Smooth muscle cell (in vitro differentiated cells): ENCODE results near the gene DAGLA. TPM values are rescaled to one million over a fixed set of nuclear protein-coding genes. Genes with fewer than 3 reads are reported as not detected.
A peak's percentile ranks its signal among the peaks of the same experiment; 100 is the strongest.

Experiments used
- DNase-seq: peaks from one replicate; lab custom pipeline; 2025; ENCODE audit not compliant: unreplicated experiment; lab: John Stamatoyannopoulos, UW
- H2AFZ ChIP-seq: fragments of 200-600 bp; sonication (generic); 2 replicates; pipeline ENCODE4 v1.6.0; 2016; ENCODE audit warnings: antibody characterized with exemption, low read depth, mild to moderate bottlenecking
- H3F3A ChIP-seq: fragments of 200-600 bp; sonication (generic); 2 replicates; pipeline ENCODE4 v1.6.0; 2017; ENCODE audit warnings: antibody characterized with exemption, low read depth
- H3K27ac ChIP-seq: fragments of 200-600 bp; sonication (generic); 2 replicates; pipeline ENCODE4 v1.5.1; 2016; ENCODE audit warnings: low read depth, mild to moderate bottlenecking
- H3K27me3 ChIP-seq: fragments of 200-600 bp; sonication (generic); 2 replicates; pipeline ENCODE4 v1.6.1; 2016; ENCODE audit warnings: low read depth, mild to moderate bottlenecking
- H3K36me3 ChIP-seq: fragments of 200-600 bp; sonication (generic); 2 replicates; pipeline ENCODE4 v1.5.1; 2016; ENCODE audit warnings: low read depth
- H3K4me1 ChIP-seq: fragments of 200-600 bp; sonication (generic); 2 replicates; pipeline ENCODE4 v1.5.1; 2016; ENCODE audit warnings: low read depth
- H3K4me2 ChIP-seq: fragments of 200-600 bp; sonication (generic); 2 replicates; pipeline ENCODE4 v1.6.0; 2016; ENCODE audit warnings: mild to moderate bottlenecking
- H3K4me3 ChIP-seq: fragments of 200-600 bp; sonication (generic); 2 replicates; pipeline ENCODE4 v1.5.1; 2016; ENCODE audit warnings: mild to moderate bottlenecking
- H3K79me2 ChIP-seq: fragments of 200-600 bp; sonication (generic); 2 replicates; pipeline ENCODE4 v1.6.0; 2016; ENCODE audit warnings: low read depth, mild to moderate bottlenecking
- H3K9ac ChIP-seq: fragments of 200-600 bp; sonication (generic); 2 replicates; pipeline ENCODE4 v1.6.0; 2016; ENCODE audit warnings: low read depth
- H3K9me3 ChIP-seq: fragments of 200-600 bp; sonication (generic); replicated peaks from 2 replicates; pipeline ENCODE4 v1.5.1; 2016; ENCODE audit warnings: low read depth
- H4K20me1 ChIP-seq: fragments of 200-600 bp; sonication (generic); 2 replicates; pipeline ENCODE4 v1.6.0; 2016; ENCODE audit warnings: low read depth
- WGBS: methylation state at CpG from one replicate; pipeline ENCODE4 v1.1.7; 2016; ENCODE audit warnings: low lambda C conversion rate; 5-methylcytosine and 5-hydroxymethylcytosine counted together
- polyA plus RNA-seq: library from polyadenylated mRNA; unstranded; fragments of >200 nt; fragmentation: Nextera tagmentation; extraction: Ambion mirVana; gene quantifications from 2 replicates; pipeline ENCODE4 v1.2.1, GENCODE V29; 2016
- total RNA-seq: library from RNA; depleted of rRNA; stranded (reverse); fragments of >200 nt; gene quantifications from 2 replicates; pipeline ENCODE4 v1.2.3, GENCODE V29; 2014
- TF ChIP-seq, protein P1 (sequence below): fragments of 200-600 bp; sonication (generic); IDR thresholded peaks from 2 replicates; pipeline ENCODE4 v1.5.1; 2017; ENCODE audit warnings: borderline replicate concordance, mild to moderate bottlenecking, antibody characterized with exemption; ENCODE audit not compliant: insufficient read depth, poor library complexity, severe bottlenecking

DAGLA gene
- total and polyA plus RNA-seq, 2 experiments from 2014 or later, result 1.3 to 3.9 TPM

DNA sequence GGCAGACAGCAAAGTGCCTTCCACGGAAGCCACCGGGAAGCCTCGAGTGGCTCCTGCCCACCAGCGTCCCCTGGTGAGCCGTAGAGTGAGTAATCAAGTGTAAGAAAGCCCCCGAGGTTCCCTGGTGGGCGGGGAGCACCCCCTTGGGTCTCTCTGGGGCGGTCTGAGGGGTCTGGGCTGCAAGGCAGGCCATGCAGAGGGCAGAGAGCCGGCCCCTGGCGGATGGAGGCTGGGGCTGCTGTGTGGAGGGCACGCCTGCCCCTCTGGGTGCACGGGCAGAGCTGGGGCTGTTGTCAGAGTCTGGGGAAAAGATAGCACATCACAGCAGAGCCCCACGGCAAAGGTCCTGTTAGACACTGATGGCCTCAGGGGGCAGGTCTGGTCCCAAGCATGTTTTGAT is 46.6 kb downstream of the DAGLA start:
- Histone ChIP-seq H3K9me3 (no peaks in the 10 kb centered on the region), H3K4me3 (no peak overlapping the region), H3K79me2 (no peaks in the 10 kb centered on the region), H3K4me2 (no peak overlapping the region), H4K20me1 (no peaks in the 10 kb centered on the region), H3K4me1 (no peaks in the 10 kb centered on the region), H2AFZ (no peak overlapping the region), H3K27ac (no peak overlapping the region), H3K9ac (no peak overlapping the region), H3K27me3 (no peaks in the 10 kb centered on the region), H3F3A (no peaks in the 10 kb centered on the region), H3K36me3 (no peaks in the 10 kb centered on the region)
- TF ChIP-seq, protein P1, sequence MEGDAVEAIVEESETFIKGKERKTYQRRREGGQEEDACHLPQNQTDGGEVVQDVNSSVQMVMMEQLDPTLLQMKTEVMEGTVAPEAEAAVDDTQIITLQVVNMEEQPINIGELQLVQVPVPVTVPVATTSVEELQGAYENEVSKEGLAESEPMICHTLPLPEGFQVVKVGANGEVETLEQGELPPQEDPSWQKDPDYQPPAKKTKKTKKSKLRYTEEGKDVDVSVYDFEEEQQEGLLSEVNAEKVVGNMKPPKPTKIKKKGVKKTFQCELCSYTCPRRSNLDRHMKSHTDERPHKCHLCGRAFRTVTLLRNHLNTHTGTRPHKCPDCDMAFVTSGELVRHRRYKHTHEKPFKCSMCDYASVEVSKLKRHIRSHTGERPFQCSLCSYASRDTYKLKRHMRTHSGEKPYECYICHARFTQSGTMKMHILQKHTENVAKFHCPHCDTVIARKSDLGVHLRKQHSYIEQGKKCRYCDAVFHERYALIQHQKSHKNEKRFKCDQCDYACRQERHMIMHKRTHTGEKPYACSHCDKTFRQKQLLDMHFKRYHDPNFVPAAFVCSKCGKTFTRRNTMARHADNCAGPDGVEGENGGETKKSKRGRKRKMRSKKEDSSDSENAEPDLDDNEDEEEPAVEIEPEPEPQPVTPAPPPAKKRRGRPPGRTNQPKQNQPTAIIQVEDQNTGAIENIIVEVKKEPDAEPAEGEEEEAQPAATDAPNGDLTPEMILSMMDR, result no peak
- WGBS, result 93% methylated on average over 13 of the region's 13 CpGs
- DNase-seq, result no peak

DNA sequence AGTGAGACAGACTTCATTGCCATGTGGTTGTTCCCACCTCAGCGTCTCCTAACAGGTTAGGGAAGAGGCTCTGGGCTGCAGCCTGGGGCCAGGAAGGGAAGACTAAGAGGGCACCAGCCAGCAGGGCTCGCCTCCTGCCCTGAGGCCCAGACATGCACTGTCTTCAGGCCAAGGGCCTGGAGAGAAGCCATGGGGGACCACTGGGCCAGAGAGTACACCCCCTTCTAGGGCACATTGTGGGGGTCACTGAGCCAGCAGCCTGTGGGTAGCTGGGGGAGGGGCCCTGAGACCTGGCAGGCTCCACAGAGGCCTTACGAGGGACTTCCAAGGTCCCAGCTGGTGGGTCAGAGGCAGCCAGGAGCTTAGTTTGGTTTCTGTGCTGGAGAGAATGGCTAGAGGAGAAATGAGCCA is 47.2 kb downstream of the DAGLA start:
- Histone ChIP-seq H3K4me1 (no peaks in the 10 kb centered on the region), H3K36me3 (no peaks in the 10 kb centered on the region), H3K4me3 (no peak overlapping the region), H3K4me2 (no peak overlapping the region), H3K9ac (no peak overlapping the region), H4K20me1 (no peaks in the 10 kb centered on the region), H3K27me3 (no peaks in the 10 kb centered on the region), H3K79me2 (no peaks in the 10 kb centered on the region), H2AFZ (no peak overlapping the region), H3F3A (no peaks in the 10 kb centered on the region), H3K27ac (no peak overlapping the region), H3K9me3 (no peaks in the 10 kb centered on the region)
- TF ChIP-seq, protein P1, result no peak
- DNase-seq, result no peak
- WGBS, result 94% methylated on average over 3 of the region's 3 CpGs

DNA sequence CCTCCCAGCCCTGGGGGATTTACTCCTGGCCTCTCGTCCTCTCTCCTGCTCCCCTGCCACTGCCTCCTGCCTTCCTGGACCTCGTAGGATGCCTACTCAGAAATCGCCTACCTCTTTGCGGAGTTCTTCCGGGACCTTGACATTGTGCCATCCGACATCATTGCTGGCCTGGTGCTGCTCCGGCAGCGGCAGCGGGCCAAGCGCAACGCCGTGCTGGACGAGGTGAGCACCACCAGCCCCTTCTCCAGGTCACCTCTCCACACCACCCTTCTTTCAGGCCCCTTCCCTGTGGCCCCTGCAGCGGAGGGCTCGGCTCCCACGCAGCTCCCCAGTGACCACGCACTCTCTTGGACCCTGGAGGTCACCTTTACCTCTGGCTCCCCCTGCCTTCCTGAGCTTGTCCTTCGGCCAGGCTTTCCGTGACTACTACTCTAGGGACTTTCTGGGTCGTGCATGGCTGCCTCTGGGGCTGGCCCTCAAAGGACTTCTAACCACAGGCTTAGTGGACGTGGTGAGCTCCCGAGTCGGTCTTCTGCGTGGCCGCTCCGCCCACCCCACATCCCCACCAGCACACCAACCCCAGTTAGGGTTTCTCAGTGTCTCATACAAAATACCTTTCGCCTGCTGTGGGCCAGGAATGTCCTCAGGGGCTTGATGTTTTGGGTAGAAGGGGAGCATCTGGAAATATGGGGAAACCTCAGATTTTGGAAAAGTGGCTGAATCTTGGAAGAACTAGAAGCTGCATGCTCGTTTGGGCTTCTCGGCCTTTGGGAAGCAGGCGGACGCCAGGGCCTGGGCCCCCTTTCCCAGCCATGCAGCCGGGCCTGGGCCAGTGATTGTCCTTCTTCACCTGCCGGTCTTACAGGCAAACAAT is 48.1 kb downstream of the DAGLA start:
- peak overlapping the region; percentile 83 for H3K27ac ChIP-seq
- no peak overlapping the region for H3K4me3 ChIP-seq
- TF ChIP-seq, protein P1, result no peak
- 80% methylated on average over 33 of the region's 33 CpGs for WGBS
- H3K27me3 ChIP-seq, result no peaks in the 10 kb centered on the region
- no peaks in the 10 kb centered on the region for H3F3A ChIP-seq
- H3K4me2 ChIP-seq, result peak overlapping the region; percentile 8
- no peaks in the 10 kb centered on the region for H3K9me3 ChIP-seq
- H3K4me1 ChIP-seq, result no peaks in the 10 kb centered on the region
- no peaks in the 10 kb centered on the region for H3K36me3 ChIP-seq
- no peak overlapping the region for H2AFZ ChIP-seq
- H3K9ac ChIP-seq, result no peak overlapping the region
- no peaks in the 10 kb centered on the region for H3K79me2 ChIP-seq
- no peak for DNase-seq
- no peaks in the 10 kb centered on the region for H4K20me1 ChIP-seq

DNA sequence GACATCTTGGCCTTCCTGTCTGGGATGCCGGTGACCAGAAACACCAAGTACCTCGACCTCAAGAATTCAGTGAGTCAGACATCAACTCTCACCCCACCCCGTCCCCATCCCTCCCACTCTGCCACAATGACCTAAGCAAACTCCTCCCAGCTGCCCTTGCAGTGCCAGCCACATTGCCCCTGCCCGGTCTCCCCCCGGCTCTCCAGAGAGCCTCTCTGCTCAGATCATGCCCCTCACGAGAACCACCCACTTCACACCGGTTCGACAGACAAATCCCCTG is 48.7 kb downstream of the DAGLA start:
- no peak overlapping the region for H2AFZ ChIP-seq

More for the DNA sequence above, 48.7 kb downstream of the DAGLA start:
- H3K9me3 ChIP-seq, result no peaks in the 10 kb centered on the region
- H3F3A ChIP-seq, result no peaks in the 10 kb centered on the region
- WGBS, result 29% methylated on average over 8 of the region's 8 CpGs
- H3K9ac ChIP-seq, result peak overlapping the region; percentile 60
- no peaks in the 10 kb centered on the region for H3K4me1 ChIP-seq
- no peaks in the 10 kb centered on the region for H3K27me3 ChIP-seq
- H4K20me1 ChIP-seq, result no peaks in the 10 kb centered on the region
- H3K36me3 ChIP-seq, result no peaks in the 10 kb centered on the region
- peak overlapping the region; percentile 83 for H3K27ac ChIP-seq
- no peak for DNase-seq
- H3K4me2 ChIP-seq, result no peak overlapping the region
- no peak overlapping the region for H3K4me3 ChIP-seq
- H3K79me2 ChIP-seq, result no peaks in the 10 kb centered on the region
- TF ChIP-seq, protein P1, result no peak
